ENCODE results near the gene GARNL3.

The GARNL3 gene

DNA sequence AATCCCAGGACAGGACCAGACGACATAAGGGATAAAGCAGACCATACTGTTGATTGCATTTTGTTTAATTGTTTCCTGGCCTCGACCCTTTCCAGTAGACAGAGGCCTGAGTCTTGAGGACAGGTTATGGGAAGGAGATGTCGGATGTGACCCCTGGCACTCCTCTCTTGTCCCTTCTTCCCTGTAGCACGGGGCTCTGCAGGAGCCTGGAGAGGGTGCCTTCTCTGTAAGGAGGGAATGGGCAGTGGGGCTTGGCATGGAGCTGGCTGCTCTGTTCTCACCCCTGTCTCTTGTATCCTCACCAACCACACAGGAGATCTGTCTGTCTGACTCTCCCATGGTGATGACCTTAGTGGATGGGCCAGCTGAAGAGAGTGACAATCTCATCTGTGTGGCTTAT lies 92.3 kb downstream of the GARNL3 start:
- DNase-seq, result no peak

DNA sequence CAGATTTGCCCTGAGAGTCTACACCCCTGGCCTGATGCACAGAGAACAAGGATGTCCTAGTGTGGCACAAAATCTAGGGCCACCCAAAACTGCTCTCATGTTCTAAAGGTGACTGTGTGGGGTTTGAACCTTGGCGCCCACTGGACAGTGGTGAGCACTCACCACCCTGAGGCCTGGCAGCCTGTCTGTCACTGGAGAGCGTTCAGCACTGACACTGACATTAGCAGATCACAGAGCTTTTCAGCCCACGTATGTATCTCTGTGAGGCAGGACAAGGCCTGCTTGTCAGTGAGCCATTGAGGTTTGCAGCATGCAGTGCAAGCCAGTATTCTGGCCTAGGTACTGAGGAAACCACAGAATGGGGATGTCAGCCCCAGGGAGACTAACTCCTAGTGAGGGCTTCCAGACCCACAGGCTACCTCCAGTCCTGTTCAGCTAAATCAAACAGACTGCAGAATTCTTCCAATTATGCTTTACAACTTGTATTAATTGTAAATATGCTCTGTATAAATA lies 93.5 kb downstream of the GARNL3 start:
- no peak for DNase-seq

DNA sequence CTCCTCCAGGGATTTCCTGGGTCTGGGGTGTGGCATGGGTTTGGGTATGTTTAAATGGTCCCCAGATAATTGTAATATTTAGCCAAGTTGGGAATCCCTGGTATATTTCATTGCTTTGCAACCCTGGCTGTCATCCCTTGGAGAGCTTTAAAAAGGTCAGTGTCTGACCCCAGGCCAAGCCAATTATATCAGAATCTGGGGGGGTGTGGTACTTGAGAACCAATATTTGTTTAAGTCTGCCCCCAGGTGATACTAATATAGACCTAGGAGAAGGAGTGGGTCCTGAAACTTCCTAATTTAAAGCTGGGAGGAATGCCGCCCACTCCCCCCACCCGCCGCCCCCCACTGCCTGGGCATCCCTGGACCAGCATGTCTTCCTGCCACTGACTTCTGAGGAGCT lies 94.2 kb downstream of the GARNL3 start:
- DNase-seq, result no peak

DNA sequence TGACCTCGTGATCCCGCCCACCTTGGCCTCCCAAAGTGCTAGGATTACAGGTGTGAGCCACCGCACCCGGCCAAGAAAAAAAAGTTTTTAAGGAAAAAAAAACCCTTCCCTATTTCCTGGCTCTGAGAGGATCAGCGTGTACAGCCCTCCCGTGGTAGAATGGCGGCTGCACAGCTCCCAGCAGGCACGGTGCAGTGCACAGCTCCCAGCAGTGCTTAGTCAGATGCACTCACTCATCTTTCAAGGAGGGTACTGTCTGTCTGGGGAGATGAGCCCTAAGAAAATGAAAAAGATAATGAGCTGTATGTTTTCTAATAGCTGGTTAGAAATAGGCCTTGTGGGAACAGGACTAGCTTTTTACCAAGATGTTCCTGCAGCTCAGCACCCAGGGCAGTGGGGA lies 95.7 kb downstream of the GARNL3 start:
- DNase-seq, result no peak

DNA sequence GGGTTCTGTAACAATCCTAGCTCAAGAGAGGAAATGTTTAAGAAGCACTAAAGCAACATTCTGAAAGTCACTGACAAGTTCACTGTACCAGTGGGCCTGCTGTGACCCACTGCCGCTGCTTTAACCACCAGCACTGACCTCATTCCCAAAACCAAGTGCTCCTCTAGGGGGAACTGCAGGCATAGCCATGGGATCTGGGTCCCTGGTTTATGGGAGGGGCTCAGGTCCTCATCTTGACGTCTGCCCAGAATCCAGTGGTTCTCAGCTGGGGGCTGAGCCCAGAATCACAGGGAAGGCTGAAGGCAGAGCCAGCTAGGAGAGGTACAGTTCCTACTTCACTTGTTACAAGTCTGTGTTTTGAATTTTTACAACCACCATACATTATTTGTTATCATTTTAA lies 96.3 kb downstream of the GARNL3 start:
- no peak for DNase-seq

DNA sequence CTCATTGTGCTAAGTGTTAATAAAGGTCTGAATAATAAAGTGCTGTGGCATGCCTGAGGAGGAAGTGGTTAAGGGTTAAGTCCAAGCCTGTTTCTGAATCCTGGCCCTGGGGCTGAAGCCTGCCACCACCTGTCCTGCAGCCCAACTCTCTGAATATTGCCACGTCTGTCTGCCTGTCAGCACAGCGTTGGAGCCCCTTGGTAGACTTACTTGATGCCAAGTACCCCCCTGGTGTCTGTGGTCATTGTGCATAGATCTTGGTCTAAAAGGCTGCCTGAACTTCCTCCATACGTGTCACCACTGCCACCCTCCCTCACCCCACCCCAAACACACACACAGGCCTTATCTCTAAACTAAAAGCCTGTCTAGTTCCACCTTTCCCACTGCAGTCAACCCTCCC lies 97.0 kb downstream of the GARNL3 start:
- no peak for DNase-seq

DNA sequence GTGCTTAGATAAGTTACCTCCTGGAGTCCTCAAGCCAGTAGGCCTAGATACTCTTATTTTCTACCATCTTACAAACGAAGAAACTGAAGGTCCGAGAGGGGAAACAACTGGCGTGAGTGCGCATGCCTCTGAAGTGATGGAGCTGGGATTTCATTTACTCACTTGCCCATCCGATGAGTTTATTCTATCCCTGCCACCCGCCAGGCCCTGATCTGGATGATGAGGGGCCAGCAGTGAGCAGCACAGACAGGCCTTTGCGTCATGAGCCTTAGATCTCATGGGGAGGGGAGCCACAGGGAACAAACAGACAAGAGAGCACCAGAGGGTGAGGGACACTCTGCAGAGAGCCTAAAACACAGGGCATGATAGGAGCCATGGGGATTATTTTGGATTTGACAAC lies 98.3 kb downstream of the GARNL3 start:
- no peak for DNase-seq

DNA sequence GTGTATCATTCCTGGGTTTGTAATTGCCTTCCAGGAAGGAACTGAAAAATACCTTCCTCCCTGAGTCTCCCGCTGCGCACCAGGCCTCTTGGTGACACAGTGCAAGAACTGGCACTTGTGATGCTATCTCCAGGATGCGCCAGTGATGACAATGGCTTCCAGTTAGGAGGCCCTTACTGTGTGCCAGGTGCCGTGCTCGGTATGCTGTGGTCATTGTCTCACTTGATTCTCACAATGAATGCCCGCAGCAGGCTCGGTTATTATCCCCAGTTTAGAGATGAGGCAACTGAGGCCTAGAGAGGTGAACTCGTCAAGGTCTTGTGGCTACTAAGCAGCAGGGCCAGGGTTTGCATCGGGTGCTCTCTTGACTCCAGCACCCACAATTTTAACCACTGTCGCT lies 100.9 kb downstream of the GARNL3 start:
- no peak for DNase-seq

DNA sequence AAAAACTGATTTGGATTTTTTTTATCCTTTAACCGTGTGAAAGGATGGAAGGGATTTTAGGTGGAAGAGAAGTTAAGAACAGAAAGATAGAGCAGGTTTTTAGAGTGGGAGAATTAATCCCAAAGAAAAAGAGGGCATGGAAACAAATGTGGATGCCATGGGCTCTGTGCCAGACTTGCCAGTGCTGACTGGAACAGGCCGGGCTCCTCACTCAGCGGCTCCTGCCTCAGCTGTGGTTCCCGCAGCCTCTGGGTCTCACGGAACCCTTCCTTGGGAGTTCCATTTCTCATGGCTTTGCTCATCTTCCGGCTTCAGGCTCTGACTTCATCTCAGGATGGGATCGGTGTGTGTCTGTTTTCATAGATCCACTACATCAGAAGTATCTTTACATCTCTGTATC lies 102.0 kb downstream of the GARNL3 start:
- DNase-seq, result no peak

DNA sequence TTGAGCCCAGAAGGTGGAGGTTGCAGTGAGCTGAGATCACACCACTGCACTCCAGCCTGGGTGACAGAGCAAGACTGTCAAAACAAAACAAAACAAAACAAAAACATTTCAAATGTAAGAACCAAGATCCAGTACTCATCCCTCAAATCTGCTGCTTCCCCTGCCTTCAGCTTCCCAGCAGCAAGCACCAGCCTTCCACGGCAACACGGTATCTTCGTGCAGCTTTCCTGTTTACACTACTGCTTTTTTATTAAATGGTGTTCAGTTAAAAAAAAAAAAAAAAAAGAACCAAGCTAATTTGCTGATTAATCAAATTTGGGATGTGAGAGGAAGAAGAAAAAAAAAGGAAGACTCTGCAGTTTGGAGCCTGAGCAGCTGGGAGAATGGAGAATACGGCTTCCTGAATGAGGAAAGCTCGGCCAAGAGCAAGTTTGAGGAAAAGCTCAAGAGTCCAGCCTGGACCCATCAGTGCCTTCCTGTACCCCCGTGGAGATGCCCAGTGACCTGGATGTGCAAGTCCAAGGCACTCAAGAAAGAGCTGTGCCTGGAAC lies 104.4 kb downstream of the GARNL3 start:
- no peak for DNase-seq

DNA sequence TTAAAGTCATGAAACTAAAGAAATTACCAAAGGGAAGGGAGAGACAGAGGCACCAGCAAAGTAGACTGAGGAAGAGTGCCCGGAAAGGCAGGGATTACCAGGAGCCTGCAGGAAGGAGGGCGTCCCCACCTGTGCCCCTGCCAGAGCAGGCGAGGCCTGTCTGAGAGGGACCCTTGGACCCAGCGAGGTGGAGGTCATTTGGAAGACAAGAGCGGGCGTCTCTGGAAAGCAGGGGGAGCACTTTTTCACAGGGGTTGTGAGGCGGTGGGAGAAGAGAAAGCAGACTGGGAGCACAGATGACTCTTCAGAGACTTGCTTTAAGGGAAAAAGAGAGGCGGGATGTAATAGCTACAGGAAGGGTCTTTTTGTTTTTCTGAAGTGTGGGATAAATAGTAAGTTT lies 104.9 kb downstream of the GARNL3 start:
- DNase-seq, result no peak

DNA sequence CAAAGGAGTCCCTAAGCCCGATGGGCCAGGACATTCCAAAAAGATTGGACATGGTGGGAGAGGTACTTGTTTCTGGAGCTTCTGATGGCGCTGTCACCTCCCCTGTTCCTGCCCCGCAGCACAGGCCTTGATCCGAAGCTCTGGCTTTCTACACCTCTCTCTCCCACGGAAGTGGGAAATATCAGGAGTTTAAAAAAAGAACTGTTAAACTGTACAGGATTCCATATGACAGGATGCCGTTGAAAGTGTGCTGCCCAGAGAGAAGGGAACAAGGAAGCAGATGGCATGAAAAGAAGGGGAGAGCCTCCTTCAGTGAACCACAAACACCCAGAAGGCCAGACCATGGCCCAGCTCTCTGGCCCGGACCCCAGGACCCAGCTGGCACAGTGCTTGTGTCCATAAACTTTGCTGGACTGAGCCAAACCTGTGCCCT lies 105.6 kb downstream of the GARNL3 start:
- DNase-seq, result no peak

DNA sequence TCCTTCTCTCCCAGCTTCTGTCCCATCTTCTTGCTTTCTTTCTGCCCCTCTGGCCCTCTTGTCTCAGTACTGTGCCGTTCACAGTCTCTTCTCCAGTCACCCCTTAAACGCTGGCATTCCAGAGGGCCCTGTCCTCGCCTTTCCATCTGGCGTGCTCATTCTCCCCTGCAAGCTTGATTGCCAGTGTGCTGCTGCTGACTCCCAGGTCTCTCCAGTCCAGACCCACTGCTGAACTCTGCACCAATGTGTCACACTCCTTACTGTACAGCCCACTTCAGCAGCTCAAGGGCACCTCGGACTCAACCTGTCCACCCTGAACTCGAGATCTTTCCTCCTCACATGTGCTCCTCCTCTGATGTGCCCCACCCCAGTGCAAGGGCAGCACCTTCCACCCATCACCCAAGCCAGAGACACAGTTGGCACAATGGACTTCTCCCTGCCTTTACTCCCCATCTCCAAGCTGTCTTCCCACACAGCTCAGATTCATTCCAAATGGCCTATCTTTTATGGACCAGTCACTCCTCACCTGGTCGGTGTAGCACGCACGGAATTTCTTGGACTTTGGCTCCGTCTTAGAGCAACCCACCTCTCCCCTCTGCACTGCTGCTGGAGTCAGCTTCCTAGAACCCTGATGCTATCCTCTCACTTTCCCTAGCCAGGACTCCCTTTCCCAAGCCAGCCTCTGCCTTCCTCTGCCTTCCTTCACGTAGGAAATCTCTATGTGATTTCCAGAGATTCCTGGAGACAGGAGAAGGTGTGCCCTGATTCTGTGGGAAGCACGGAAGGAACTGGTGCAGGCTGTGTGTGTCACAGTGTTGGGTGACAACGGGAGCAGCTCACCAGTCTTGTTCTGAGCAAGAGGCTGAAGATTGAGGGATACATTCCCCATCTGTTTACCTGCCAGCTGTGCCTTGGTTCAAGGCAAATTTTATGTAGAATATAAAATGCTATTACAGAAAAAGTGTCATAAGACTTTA lies 106.4 kb downstream of the GARNL3 start:
- no peak for DNase-seq

DNA sequence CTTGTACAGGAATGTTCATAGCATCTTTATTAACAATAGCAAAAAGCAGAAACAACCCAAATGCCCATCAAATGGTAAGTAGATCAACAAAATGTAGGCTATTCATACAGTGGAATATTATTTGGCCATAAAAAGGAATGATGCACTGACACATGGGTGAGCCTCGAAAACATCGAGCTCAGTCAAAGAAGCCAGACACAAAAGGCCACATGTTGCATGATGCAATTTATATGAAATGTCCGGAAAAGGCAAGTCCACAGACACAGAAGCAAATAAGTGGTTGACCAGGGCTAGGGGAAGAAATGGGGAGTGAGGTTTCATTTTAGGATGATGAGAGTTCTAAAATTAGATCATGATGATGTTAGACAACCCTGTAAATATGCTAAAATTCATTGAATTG lies 115.9 kb downstream of the GARNL3 start:
- DNase-seq, result no peak

DNA sequence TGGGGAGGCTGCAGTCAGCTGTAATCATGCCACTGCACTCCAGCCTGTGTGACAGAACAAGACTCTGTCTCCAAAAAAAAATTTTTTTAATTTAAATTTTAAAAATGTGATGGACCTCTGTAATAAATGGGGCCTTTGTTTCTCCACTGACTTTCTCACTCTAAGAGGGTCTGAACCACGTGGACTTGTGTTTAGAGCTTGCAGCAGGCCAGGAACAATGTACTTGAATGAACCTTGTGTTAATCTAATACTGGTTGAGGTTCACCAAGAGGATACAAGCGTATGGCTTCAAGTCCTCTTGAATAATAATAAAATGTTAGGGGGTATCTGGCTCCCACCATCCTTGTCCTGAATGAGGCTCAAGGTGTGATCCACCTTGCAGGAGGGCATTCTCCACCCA lies 118.0 kb downstream of the GARNL3 start:
- DNase-seq, result no peak

DNA sequence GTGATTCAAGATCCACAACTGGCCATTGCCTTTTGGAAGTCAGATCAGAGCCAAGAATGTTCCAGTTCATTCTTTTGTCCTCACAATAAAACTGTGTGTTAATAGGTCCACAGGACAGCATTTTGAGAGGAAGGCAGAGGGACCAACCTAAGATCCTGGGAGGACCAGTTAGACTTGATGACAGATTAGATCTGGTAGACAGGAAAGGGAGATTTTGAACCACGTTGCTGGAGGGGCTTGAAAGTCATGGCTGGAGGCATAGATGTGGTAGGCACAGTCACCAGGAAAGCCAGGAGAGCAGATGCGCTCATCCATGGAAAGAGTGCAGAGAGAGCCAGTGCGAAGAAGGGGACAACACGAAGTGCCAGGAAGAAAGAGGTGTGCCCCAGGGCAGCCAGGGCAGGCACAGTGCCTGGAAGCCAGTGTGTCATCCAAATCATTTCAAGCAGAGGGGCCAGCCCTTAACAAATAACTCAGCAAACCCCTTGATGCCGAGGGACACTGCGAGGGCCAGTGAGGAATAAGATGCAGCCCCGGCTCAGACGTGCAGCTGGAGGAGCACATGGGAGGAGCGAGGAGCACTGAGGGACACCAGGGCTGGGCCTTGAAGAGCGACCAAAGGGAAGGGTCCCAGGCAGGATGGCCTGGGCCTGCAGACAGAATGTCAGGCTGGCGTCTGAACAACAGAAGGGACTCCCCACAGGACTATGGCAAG lies 119.6 kb downstream of the GARNL3 start:
- DNase-seq, result no peak

DNA sequence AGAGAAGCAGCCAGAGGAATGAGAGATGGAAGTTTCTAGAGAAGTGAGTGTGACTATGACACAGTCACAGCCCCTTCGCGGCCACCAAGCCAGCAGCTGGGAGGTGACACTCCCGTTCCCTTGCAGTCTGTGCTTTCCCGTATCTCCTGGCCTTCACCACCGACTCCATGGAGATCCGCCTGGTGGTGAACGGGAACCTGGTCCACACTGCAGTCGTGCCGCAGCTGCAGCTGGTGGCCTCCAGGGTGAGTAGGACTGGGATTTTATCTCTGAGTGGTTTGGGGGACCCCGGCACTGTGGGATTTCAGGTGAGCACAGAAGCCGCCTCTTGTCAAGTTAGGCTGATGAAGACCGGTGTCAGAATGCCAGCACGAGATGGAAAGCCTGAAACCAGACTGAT lies 120.3 kb downstream of the GARNL3 start:
- no peak for DNase-seq

DNA sequence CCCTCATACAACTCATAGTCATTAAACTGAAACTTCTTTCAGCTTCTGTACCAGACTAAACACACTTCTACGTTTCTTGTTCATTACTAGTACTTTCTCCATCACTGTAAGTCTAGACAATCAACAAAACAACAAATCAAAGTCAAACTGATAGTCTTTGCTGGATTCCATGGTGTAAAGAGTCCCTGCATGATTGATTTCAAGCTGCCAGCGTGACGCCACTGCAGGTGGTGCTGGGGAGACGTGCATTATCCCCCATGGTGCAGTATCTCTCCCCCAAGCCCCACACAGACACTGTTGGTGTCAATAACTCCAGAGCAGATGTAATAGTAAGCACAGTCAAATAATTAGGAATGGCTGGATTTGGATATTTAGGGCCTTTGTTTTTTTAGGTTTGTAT lies 121.7 kb downstream of the GARNL3 start:
- DNase-seq, result no peak

DNA sequence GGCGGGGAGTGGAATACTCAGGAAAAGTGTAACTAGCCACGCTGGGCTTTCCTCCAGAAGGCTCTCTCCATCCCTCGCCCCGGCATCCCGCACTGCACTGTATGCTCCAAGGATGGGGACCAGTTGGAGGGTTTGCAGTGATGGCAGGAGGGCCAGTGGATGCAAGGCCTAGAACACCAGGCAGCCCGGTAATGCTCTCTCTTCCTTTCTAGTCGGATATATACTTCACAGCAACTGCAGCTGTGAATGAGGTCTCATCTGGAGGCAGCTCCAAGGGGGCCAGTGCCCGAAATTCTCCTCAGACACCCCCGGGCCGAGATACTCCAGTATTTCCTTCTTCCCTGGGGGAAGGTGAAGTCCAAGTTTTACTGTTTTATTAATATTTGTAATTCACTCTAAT lies 122.4 kb downstream of the GARNL3 start:
- DNase-seq, result no peak

DNA sequence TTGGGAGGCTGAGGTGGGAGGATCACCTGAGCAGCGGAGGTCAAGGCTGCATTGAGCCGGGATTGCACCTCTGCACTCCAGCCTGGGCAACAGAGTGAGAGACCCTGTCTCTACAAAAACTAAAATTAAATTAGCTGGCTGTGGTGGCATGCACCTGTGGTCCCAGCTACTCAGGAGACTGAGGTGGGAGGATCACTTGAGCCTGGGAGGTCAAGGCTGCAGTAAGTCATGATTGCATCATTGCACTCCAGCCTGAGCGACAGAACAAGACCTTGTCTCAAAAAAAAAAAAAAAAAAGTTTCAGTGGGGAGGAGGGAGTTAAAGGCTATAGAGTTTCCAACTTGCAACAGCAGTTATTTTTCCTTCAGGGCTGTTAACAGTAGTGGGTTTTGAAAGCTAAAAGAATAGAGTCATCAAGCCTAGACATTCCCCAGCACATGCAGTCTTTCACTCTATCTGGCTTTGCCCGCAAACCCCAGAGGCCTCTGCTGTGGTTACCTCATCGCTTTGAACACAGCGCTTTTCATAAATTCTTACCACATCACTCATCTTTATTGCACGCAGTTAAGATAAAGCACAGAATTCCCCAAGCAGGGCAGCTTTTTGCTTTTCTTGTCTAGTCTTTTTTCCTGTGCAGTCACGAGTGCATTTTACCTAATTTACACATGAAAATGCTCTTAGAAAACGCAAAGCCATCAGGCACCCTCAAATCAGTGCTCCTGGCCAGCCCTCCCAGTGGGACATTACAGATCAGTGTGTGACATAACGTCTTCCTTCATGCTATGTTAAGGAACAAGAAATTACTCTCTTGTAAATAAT lies 123.7 kb downstream of the GARNL3 start:
- no peak for DNase-seq

DNA sequence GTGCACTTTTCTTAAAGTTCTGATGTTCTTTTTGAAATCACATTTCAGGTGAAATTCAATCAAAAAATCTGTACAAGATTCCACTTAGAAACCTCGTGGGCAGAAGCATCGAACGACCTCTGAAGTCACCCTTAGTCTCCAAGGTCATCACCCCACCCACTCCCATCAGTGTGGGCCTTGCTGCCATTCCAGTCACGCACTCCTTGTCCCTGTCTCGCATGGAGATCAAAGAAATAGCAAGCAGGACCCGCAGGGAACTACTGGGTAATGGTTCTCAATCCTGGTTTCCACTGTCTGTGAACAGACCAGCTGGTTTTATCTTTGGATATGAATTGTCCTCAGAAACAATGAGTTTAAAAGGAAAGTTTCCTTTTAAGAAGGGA lies 124.3 kb downstream of the GARNL3 start:
- DNase-seq, result no peak

DNA sequence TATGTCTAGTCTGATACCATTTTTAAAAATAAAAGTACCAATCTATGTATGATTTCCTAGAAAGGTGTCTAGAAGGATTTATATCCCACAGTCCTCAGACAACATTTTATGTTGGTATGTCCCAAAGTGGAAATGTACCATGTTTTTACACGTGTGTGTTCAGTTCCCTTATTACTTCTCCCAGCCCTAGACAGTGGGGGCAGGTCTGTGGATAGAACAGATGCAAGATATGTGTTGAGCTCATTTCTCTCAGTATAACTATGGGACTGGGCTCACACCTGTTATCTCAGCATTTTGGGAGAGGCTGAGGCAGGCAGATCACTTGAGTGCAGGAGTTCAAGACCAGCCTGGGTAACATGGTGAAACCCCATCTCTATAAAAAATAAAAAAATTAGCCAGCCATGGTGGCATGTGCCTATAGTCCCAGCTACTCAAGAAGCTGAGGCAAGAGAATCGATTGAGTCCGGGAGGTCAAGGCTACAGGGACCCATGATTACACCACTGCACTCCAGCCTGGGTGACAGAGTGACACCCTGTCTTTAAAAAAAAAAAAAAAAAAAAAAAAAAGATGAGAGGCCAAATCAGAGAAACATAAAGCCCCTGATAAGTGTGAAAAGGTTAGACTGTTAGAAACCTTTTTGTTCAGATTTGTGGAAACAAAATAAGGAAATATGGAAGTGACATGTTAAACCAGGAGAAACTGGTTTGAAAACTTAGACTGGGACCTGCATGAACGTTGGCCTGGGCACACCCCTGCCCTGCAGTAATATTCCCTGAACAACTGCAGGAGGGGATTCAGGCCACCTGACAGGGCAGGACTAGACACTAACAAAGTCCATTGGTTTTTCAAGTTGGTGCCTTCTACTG lies 125.0 kb downstream of the GARNL3 start:
- no peak for DNase-seq

Measured in SHP77 (cell line).